Skin of body (tissue), 2 donors: ENCODE results near the gene ACOT12. TPM values are rescaled to one million over a fixed set of nuclear protein-coding genes. Genes with fewer than 3 reads are reported as not detected.

ENCODE experiments used
- DNase-seq: peaks from one replicate; lab custom pipeline; 2025; lab: John Stamatoyannopoulos, UW
- total RNA-seq: library from RNA; depleted of rRNA; stranded (reverse); fragments of >200 nt; gene quantifications from one replicate; pipeline ENCODE4 v1.2.3, GENCODE V29; 2014

The ACOT12 gene
- total RNA-seq, 1 donor from 2014 or later = 0.10 TPM

- DNase-seq = no peak
These were observed 6.4 kb upstream of the ACOT12 start for GRCh38 chr5:81400375-81400774.

GRCh38 chr5:81398741-81399140 is 4.8 kb upstream of the ACOT12 start:
- DNase-seq = no peak

GRCh38 chr5:81397176-81397575 is 3.2 kb upstream of the ACOT12 start:
- DNase-seq = no peak

GRCh38 chr5:81395262-81395661 is 1.3 kb upstream of the ACOT12 start:
- no peak for DNase-seq

- DNase-seq = no peak
These were observed 528 bp downstream of the ACOT12 start for GRCh38 chr5:81393430-81393782.

GRCh38 chr5:81389025-81389424 is 4.9 kb downstream of the ACOT12 start:
- no peak for DNase-seq

- no peak for DNase-seq
These were observed 5.8 kb downstream of the ACOT12 start for GRCh38 chr5:81388169-81388568.

GRCh38 chr5:81383867-81384266 is 10.1 kb downstream of the ACOT12 start:
- no peak for DNase-seq

- no peak for DNase-seq
These were observed 22.5 kb downstream of the ACOT12 start for GRCh38 chr5:81371354-81371876.

GRCh38 chr5:81370912-81371311 is 23.0 kb downstream of the ACOT12 start:
- no peak for DNase-seq

GRCh38 chr5:81365541-81365940 is 28.4 kb downstream of the ACOT12 start:
- DNase-seq = no peak

GRCh38 chr5:81363093-81363871 is 30.7 kb downstream of the ACOT12 start:
- DNase-seq = no peak

GRCh38 chr5:81361600-81361999 is 32.3 kb downstream of the ACOT12 start:
- DNase-seq = no peak

- no peak for DNase-seq
These were observed 33.3 kb downstream of the ACOT12 start for GRCh38 chr5:81360640-81361039.

GRCh38 chr5:81359881-81360280 is 34.1 kb downstream of the ACOT12 start:
- DNase-seq = no peak

GRCh38 chr5:81359108-81359507 is 34.8 kb downstream of the ACOT12 start:
- DNase-seq = no peak

- no peak for DNase-seq
These were observed 38.4 kb downstream of the ACOT12 start for GRCh38 chr5:81355291-81356251.

- no peak for DNase-seq
These were observed 39.8 kb downstream of the ACOT12 start for GRCh38 chr5:81354093-81354492.

GRCh38 chr5:81353189-81353588 is 40.7 kb downstream of the ACOT12 start:
- no peak for DNase-seq

GRCh38 chr5:81350507-81350906 is 43.4 kb downstream of the ACOT12 start:
- DNase-seq = no peak

- DNase-seq = no peak
These were observed 44.8 kb downstream of the ACOT12 start for GRCh38 chr5:81349161-81349560.

- no peak for DNase-seq
These were observed 48.4 kb downstream of the ACOT12 start for GRCh38 chr5:81345411-81346003.
